Ovary (tissue), 3 donors: ENCODE data around the gene ADAMTS8.

Experiments used
- EP300 ChIP-seq: sonication (generic); formaldehyde crosslinking; IDR thresholded peaks from one replicate; pipeline ENCODE4 v1.6.1; 2017; ENCODE audit warnings: antibody characterized with exemption
- POLR2A ChIP-seq: fragments of 450-650 bp; IDR thresholded peaks from one replicate; pipeline ENCODE4 v1.6.1; 2017; ENCODE audit warnings: antibody characterized with exemption, mild to moderate bottlenecking, moderate library complexity
- TF ChIP-seq, protein P1 (sequence below), 3 donors: fragments of 450-650 bp in 2 of 3; fragments of 200-600 bp in 1 of 3; IDR thresholded peaks; one replicate each; pipeline versions ENCODE4 v1.5.1 to v1.8.0; 2016 to 2022; ENCODE audit warnings: antibody characterized with exemption in 3 of 3, mild to moderate bottlenecking in 1 of 3
- donor health status: DM: no; HTN: no; CAD: no.

DNA sequence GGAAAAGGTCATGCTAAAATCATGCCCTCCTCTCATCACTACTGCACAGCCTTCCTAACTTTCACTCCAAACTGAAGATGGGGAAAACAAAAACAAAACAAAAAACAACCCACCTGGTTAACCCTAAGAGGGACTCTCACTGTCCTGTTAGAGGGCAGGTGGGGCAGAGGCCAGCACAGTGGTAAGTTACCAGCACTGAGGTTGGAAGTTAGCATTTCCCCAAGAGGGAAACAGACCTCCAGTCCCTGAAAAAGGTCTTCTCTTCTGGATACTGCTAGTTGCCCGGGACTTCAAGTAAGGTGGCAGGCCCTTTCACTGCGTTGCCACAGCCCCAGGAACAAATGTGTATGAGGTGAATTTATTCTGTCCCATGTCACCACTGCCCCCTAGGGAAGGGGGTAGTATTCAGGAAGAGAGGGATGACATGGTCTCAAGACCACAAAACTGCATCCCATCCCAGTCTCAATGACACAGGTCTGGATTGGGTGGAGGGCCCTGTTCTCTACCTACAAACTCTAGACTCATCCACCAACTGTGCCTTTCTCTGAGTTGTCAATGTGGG, 792 bp upstream of the ADAMTS8 start:
- TF ChIP-seq POLR2A: no peak
- TF ChIP-seq, protein P1, sequence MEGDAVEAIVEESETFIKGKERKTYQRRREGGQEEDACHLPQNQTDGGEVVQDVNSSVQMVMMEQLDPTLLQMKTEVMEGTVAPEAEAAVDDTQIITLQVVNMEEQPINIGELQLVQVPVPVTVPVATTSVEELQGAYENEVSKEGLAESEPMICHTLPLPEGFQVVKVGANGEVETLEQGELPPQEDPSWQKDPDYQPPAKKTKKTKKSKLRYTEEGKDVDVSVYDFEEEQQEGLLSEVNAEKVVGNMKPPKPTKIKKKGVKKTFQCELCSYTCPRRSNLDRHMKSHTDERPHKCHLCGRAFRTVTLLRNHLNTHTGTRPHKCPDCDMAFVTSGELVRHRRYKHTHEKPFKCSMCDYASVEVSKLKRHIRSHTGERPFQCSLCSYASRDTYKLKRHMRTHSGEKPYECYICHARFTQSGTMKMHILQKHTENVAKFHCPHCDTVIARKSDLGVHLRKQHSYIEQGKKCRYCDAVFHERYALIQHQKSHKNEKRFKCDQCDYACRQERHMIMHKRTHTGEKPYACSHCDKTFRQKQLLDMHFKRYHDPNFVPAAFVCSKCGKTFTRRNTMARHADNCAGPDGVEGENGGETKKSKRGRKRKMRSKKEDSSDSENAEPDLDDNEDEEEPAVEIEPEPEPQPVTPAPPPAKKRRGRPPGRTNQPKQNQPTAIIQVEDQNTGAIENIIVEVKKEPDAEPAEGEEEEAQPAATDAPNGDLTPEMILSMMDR (IDR thresholded peaks at IDR 0.05): no peak
- TF ChIP-seq EP300: no peak
